Activated CD8-positive, alpha-beta memory T cell treated with anti-CD3 and anti-CD28 coated beads, Interleukin-2, amount 50 U/mL, for 24 hours (primary cell): ENCODE data around the gene LYPD4.

Experiments used
- DNase-seq: peaks from one replicate; pipeline ENCODE4 v3.0.0-alpha.2; 2020; ENCODE audit errors: extremely low read depth

Gene LYPD4

GRCh38 chr19:41850381-41850780 lies 5.9 kb upstream of the LYPD4 start:
- DNase-seq: no peak

GRCh38 chr19:41849067-41849466 lies 4.6 kb upstream of the LYPD4 start:
- no peak for DNase-seq

GRCh38 chr19:41848666-41849065 lies 4.2 kb upstream of the LYPD4 start:
- DNase-seq: no peak

GRCh38 chr19:41847351-41848105 lies 3.0 kb upstream of the LYPD4 start:
- DNase-seq: no peak

- no peak for DNase-seq
Observed at GRCh38 chr19:41845051-41845590, 638 bp upstream of the LYPD4 start.

GRCh38 chr19:41845001-41845050 lies 343 bp upstream of the LYPD4 start, which contains the start of gene DMRTC2:
Gene DMRTC2, plus strand, starts transcription at chr19:41845042. Its CDS starts 2,387 bp downstream, at chr19:41847429.
- no peak for DNase-seq

GRCh38 chr19:41843371-41843770 lies 1.1 kb downstream of the LYPD4 start:
- no peak for DNase-seq

GRCh38 chr19:41839211-41839610 lies 5.3 kb downstream of the LYPD4 start:
- no peak for DNase-seq

GRCh38 chr19:41837981-41838708 lies 6.3 kb downstream of the LYPD4 start:
- no peak for DNase-seq

GRCh38 chr19:41821003-41821735 lies 23.3 kb downstream of the LYPD4 start:
- DNase-seq: no peak

GRCh38 chr19:41816761-41817160 lies 27.7 kb downstream of the LYPD4 start:
- DNase-seq: no peak

GRCh38 chr19:41815301-41815700 lies 29.2 kb downstream of the LYPD4 start:
- no peak for DNase-seq

GRCh38 chr19:41813911-41814310 lies 30.6 kb downstream of the LYPD4 start:
- DNase-seq: no peak

- no peak for DNase-seq
Observed at GRCh38 chr19:41811981-41812380, 32.5 kb downstream of the LYPD4 start.

GRCh38 chr19:41811036-41811435 lies 33.4 kb downstream of the LYPD4 start:
- DNase-seq: no peak

GRCh38 chr19:41810301-41810700 lies 34.2 kb downstream of the LYPD4 start:
- DNase-seq: no peak

- no peak for DNase-seq
Observed at GRCh38 chr19:41808663-41809566, 35.6 kb downstream of the LYPD4 start.

GRCh38 chr19:41807176-41807575 lies 37.3 kb downstream of the LYPD4 start:
- DNase-seq: no peak

- no peak for DNase-seq
Observed at GRCh38 chr19:41804336-41804735, 40.1 kb downstream of the LYPD4 start.

- DNase-seq: no peak
Observed at GRCh38 chr19:41802770-41803169, 41.7 kb downstream of the LYPD4 start.

- DNase-seq: no peak
Observed at GRCh38 chr19:41801792-41802211, 42.7 kb downstream of the LYPD4 start.

- no peak for DNase-seq
Observed at GRCh38 chr19:41801031-41801430, 43.5 kb downstream of the LYPD4 start.
